Fibroblast of skin of left quadriceps (primary cell): Measurements from ENCODE around the gene ITGB5.
"Not testable (repeated sequence)": the region's sequence is repeated elsewhere in the genome, so short reads cannot be mapped to it uniquely, and the experiment has no call there.

Experiments used
- DNase-seq, 2 experiments: peaks; one replicate each; pipeline ENCODE4 v3.0.0-alpha.2; 2013; ENCODE audit warnings: low read depth in 2 of 2

Gene ITGB5

DNA sequence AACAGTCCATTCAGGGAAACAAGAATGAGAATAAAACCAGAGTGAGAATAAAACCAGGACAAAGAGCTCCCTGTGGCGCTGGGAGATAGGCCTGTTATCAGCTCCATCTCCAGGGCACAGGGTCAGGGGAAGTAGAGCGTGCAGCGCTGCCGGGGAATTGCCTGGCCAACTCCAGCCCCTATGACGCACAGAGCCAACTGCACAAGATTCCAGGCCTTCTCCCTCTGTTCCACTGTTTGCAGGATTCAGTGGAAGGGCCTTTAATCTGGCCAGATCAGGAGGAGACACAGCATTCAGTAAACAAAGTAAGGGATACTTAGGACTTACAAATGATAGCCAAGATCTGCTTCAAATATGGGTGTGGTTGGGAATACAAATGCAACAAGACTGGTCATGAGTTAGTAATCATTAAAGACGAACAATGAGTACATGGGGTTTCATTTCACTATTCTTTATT, 49.4 kb downstream of the ITGB5 start:
- no peak for DNase-seq

DNA sequence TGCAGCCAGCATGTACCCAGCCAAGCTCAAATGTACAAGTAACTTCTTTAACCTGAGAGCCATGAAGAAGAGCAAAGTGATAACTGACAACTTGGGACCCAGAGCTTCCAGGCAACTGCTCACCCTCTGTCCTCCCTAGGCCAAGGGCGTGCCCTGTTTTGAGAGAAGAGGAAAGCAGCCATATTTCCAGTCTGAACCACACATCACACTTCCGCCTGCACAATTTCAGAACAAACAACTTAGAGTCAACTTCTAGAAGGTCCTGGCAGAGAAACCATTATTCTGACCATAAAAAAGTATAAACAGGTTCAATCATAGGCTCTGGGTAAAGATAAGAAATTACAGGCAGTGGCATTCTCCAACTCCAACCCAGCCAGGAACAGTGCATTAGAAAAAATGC, 50.1 kb downstream of the ITGB5 start:
- no peak for DNase-seq

DNA sequence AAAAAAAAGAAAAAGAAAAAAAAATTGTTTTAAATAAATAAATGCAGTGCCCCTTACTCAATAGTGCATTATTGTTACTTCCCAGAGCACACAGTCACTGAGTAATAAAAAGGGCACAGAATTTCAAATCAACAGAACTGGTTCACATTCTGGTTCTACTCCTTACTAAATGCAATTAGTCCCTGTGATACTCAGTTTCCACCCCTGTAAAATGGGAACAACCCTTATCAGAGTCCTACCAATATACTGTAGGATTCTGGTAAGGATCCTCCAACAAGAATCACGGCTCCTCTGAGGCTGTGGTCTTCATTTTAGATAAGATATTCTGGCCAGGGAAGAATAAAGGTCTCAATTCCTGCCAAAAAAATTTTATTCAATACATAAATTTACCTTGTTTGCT, 50.7 kb downstream of the ITGB5 start:
- DNase-seq = no peak

DNA sequence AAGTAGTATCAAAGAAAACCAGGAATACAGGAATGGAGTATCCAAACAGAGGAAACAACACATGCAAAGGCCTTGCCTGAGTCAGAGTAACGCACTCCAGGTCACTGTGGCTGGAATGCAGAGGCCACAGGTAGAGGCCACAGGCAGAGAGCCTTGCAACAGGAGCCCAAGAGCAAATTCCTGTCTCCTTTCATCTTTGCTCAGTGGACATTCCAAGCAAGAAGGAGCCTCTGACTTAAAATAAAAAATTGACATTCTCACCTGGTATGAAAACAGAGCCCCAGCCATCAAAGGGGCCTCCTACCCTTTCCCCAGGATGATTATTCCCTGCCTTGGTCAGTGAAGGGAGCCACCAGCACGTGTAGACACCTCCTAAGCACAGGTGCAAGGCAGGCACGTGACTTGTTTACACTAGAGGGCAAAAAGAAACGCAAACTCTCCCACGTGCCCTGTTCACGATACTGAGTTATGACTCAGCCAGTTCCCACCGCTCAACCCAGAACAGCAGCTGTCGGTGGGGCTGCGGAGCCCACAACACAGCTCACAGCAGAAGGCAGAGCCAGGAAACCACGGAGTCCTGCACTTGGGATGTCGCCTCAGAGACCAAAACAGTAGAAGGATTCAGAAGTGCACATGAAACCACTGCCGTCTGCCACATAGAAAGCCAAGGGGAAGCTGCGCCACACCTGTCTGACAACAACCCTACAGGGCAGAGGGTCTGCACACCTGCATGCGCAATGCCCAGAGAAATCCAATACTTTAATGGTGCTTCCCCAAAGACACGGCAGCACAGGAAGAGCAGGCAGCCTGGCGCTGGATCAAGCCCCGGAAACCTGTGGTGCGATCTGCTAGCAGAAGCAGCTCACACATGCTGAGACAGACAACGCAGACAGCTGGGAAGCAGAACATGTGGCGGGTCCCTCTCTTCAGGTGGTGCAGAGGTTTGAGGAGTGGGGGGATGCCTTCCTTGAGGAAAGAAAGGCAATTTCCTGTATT, 52.1 kb downstream of the ITGB5 start:
- DNase-seq = peak; percentile 50 to 54

DNA sequence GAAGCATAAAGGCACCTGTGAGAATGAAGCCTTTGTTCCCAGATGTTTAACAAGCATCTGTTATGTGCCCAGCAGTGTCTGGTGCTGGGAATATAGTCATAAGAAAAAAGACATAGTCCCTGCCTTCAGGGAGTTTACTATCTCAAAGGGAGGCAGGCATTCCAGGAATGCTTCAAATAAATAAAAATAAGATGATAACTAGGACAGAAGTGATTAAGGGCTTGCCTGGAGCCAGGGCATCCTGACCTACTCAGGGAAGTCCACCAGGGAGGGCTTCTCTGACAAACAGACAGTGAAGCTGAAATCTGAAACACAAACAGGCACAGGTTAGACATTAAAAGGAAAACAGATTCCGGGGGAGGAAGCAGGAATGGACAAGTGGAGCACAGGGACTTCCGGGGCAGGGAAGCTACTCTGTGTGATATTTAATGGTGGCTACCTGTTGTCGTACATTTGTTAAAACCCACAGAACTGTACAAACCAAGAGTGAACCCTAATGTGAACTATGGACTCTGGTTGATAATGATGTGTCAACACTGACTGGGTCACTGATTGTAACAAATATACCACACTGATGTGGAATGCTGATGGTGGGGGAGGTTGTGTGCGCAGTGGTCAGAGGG, 53.3 kb downstream of the ITGB5 start:
- DNase-seq = no peak

DNA sequence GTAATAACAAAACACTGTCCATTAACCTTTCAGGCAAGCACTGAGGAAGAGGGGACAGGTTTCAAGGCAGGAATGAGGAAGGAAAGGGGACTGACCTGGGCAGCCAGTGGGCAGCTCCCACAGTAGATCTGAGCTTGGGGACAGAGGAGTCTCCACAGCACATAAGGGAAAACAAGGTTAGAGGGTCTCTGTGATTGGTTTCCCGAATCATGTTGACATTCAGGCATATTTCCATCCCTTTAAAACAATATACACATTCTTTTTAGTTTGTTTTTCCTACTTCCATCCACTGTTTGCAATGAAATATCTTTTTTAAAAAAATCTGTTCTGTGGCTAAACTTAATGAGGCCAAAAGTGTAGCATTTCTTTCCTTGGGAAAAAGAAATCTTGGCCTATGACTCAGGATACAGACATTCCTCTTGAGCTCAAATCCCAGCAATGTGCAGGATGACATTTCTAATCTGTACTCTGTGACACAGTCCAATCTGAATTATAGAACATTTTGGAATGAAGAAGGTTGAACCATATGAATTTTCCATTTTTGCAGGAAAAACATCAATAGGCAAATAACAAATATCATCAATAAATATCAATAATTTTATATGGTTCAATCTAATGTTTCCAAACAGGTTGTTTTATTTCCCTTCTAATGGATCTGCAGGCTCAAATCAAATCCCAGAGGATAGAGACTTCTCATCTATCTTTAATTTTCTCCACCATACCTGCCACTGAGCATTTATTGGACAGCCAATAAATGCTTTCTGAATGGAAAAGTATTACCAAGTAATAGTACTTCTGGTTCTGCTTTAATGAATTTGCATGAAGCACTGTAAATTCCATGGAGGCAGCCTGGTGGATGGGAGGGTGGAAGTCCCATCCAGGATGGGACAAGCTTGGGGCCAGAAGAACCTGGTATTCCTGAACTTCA, 54.1 kb downstream of the ITGB5 start:
- DNase-seq = peak; percentile 62 to 71

DNA sequence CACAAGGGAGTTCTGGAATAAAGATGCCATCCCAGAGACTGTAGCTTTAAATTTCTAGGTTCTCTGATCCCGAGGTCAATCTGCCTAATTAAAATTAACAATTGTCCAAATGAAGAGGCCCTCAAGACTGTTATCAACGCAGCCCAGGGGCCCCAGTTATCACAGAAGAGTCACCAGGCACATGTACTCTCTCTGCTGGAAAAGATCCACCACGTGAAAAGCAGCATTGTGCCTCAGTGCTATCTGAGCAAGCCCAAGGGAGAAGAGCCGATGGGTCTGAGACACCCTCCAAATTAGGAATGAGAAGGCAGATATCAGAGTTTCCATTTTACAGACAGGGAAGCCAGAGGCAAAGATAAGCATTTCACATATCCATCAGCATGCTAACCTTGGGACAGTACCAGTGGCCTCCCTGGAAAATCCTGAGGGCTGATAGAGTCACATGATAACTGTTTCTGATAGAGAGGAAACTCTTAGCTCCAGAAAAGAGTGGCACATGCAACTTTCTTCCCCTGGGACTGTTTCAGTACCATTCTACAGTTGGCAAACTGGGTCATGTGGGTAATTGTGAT, 55.5 kb downstream of the ITGB5 start:
- DNase-seq = no peak

DNA sequence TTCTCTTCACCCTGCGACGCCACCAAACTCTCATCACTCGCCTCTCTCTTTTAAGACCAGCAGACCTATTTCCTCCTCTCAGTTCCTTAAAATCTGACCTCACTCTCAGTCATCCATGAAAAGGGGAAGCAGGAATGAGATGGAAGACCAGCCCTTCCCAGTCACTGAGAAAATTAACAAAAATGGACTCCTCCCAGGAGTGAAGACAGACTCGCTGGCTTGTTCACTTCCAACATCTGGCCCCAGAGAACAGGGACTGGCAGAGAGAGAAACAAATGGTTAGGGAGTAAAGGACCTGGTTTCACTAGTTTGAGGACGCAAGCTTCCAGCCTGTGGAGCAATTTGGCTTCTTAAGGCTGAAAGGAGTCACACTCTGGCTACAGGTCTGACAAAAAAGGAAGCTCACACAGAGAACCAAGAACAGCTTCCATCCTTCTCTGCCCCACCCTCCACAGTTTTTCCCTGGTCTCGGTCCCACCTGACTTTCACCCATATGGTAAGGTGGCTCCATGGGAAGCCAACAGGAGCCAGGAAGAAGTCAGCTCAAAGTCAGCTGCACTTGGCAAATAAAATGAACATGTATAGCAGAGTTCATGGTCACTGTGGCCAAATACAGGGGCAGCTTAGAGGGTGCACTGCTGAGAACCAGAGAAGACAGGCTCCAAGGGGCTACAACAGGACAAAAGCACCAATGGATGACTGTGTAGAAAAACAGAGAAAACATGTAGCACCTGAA, 57.2 kb downstream of the ITGB5 start:
- DNase-seq = no peak

DNA sequence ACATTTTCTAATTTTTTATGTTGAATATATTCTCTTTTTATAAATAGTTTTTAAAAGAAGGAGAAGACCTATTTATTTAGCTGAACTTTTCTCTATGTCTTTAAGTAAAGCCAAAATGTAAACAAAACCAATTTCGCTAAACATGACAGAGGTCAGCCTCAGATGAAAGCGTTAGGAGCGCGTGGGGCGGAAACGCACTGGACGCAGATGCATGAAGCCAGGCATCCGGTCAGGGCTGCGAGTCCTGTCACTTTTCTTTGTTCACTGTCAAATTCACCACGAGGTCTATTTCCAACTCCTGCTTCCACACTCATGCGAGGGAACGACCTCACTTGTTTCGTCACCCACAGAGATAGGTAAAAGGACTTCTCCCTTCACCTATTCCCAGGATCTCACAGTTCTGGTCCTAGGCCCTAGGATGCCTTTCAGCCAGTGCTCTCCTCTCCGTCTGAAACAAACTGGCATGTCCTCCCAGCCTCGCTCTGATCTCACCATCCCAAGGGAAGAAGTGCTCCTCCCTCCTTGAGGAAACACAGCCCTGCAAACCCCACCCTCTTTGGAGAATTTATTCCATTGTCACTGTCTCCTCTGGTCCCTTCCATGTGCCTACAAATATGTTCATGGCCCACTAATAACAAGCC, 57.9 kb downstream of the ITGB5 start:
- DNase-seq = no peak

DNA sequence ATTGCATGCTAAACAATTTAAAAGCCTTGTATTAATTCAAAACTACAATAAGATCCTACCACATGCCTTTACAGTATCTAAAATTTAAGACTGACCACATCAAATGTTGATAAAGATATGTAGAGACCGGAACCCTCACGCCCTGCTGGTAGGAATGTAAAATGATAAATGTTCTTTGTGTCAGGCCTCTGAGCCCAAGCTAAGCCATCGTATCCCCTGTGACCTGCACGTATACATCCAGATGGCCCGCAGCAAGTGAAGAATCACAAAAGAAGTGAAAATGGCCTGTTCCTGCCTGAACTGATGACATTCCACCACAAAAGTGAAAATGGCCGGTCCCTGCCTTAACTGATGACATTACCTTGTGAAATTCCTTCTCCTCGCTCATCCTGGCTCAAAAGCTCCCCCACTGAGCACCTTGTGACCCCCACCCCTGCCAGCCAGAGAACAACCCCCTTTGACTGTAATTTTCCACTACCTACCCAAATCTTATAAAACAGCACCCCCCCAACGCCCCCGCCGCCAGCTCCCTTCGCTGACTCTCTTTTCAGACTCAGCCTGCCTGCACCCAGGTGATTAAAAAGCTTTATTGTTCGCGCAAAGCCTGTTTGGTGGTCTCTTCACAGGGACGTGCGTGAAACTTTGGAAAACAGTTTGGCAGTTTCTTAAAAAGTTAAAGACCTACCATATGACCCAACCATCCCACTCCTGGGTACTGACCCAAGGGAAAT, 59.5 kb downstream of the ITGB5 start:
- DNase-seq = not testable (repeated sequence)

DNA sequence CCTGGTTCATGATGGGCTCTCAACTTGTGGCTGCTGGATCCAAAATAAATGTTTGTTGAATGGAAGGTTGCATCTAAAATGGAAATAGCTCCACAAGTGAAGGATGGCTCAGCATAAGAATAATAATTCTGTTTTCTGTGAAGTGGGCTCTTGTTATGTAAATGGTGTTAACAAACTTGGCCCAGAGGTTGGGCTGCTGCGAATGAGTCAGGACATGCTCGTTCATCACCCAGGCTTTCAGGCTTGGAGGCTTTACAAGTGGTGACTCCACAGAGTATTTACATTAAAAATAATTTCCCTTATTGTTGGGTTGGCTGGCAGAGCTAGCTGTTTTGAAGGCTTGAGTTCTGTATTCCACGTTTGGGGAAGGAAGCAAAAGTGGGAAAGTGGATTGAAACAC, 60.5 kb downstream of the ITGB5 start:
- peak; percentile 68 to 71 for DNase-seq

DNA sequence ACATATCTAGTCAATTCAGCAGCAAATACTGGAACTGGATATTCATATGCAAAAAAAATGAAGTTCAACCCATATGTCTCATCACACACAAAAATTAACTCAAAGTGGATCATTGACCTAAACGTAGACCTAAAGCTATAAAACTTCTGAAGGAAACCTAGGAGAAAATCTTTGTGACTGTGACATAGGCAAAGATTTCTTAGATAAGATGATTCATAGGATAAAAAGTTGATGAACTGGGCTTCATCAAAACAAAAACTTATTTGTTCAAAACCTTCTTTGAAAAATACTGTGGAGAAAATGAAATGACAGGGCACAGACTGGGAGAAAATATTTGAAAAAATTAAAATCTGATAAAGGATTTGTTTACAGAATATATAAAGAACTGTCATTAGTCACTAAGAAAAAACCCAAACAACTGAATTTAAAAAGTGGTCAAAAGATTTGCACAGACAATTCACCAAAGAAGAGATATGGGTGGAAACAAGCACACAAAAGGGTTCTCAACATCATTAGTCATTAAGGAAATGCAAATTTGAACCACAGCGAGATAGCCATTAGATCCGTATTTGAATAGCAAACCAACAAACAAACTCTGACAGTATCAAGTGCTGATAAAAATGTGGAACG, 62.8 kb downstream of the ITGB5 start:
- no peak for DNase-seq

DNA sequence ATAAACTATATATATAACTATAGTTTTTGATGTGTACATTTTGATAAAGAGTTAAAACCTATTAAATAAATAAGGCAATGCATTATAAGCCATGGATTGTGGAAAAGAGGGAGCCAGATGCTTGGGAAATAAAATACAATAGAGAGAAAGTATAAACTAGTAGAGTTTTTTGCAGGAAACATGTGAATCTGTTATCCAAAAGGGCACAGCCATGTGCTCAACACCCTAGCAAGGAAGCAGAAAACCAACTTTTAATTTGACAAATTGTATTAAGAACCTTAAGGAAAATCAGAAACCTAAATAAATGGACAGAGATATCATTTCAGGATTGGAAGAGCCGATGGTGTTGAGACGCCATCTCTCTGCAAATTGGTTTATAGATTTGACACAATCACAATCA, 63.5 kb downstream of the ITGB5 start:
- DNase-seq = no peak

DNA sequence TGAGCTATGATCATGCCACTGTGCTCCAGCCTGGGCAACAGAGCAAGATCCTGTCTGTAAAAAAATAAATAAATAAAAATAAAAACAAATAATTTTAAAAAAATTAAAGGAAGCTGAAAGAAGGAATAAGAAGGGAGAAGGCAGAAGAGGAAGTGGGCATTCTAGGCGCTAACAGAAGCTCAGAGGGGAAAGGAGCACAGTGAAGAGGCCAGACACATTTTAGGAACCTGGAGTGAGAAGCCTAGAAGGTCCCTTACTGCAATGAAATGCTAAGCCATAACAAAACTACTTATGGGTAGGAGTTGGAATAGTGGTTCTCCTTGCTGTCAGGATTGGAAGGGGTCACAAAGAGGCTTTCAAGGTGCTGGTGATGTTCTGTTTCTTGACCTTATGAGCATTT, 64.0 kb downstream of the ITGB5 start:
- no peak for DNase-seq

DNA sequence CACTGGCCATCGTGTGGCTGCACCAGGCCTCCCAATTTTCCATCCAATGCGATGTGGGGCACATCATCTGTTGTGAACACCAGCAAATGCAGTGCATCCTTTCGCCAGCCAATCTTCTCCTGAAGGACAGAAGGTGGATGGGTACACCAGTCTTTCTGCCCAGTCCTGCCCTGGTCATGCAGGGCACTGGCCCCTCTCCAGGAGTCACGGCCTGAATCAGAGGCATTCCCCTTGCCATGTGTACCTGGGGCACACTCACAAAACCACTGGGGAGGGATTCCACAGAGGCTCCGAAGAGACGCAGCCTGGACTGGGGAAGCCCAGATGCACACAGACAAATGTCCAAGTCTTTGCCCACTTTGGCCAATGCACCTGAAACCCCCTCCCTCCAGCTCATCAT, 65.8 kb downstream of the ITGB5 start:
- no peak for DNase-seq

DNA sequence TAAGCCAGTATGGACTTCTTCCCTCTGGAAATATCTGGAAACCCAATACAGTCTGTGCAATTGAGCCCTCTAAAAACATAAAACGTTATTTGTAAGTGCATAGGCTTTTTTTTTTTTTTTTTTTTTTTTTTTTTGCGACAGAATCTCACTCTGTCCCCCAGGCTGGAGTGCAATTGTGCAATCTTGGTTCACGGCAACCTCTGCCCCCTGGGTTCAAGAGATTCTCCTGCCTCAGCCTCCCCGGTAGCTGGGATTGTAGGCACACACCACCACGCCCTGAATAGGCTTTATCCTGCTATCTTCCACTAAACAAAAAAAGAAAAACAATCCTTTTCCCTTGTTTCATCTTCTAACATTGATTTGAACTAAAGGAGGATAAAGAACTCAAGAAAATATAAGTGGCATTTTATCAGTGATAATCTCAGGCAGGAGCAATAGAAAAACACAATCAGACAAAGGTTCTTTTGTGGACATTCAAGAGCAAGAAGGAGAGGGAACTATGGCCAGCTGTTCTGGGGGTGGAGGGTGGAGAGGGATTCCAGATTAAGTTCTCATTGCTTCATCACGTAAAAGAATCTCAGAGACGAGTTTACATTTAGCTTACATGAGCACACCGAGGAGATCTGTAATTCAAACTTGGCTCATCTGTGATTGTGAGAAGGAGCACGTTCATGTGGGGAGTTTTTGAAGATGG, 68.6 kb downstream of the ITGB5 start:
- no peak for DNase-seq

DNA sequence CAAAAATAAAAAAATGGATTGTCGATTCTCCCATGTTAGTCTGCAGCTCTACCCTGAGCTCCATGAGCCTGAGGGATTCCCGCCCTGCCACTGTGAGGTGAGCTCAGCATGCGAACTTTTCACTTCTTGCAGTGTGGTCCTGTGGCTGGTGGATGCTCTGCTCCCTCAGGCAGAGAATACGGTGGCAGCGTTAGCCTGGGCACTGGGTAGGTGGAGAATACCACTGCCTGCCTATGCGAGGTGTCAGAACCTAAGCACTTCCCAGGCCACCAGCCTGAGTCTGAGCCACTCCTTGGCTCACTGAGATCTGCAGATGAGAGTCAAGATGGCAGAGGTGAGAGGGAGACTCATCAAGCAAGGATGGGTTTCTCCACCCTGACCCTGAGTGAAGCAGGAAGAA, 70.1 kb downstream of the ITGB5 start:
- no peak for DNase-seq

DNA sequence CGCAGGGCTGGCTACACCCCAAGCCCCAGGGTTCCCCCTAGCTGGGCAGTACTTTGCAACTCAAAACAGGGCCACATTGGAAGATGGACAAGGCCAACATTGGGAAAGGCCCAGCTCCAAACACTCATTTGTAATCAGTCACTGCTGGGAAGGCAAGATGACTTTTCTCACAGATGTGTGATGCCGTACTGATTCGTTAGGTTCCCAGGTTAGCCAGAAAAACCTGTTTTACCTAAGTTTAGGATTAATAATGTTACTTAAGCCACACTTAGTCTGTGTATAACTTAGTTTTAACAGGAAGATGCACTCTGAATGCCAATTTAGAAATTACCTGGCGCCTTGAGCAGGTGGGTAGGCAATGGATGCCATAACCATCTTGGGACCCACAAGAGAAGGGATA, 71.0 kb downstream of the ITGB5 start:
- DNase-seq = no peak

DNA sequence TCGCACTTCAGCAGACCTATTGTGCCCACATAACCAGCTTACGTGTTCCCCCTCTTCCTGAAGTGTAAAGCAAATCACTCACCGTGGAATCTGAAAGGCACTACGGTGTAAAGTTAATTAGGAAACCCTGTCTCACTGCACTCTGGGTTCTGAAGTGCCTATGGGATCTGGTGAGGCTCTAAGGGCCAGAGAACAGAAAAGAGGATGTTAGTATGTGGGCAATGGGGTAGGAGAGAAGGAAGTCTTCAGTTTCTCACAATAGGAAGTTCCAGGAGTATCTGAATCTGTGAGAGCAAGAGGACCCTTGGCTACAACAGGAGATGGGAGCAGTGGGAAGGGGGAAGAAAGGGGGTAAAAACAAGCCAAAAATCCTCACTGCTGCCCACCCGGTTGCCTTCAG, 71.4 kb downstream of the ITGB5 start:
- no peak for DNase-seq
